Activated T-helper 17 cell treated with anti-CD3 and anti-CD28 coated beads, Interleukin-2, amount 50 U/mL, for 72 hours (primary cell): ENCODE data around the gene DVL2. TPM values are rescaled to one million over a fixed set of nuclear protein-coding genes. Genes with fewer than 3 reads are reported as not detected.
A peak's percentile ranks its signal among the peaks of the same experiment; 100 is the strongest.

Experiments
- ATAC-seq: fragments of 150-1000 bp; cut with Tn5 transposase; replicated peaks from 2 replicates; pipeline ENCODE4 v1.10.0; 2021; ENCODE audit warnings: mild to moderate bottlenecking, moderate library complexity
- H3K27ac Mint-ChIP-seq: one replicate; pipeline ENCODE4 v1.8.0; 2022; ENCODE audit warnings: mixed read lengths
- H3K27me3 Mint-ChIP-seq: one replicate; pipeline ENCODE4 v1.8.0; 2022; ENCODE audit warnings: mixed read lengths
- H3K36me3 Mint-ChIP-seq: one replicate; pipeline ENCODE4 v1.8.0; 2022; ENCODE audit warnings: low read depth, mild to moderate bottlenecking, mixed read lengths
- H3K4me1 Mint-ChIP-seq: one replicate; pipeline ENCODE4 v1.8.0; 2022; ENCODE audit warnings: mixed read lengths
- H3K4me3 Mint-ChIP-seq: one replicate; pipeline ENCODE4 v1.8.0; 2022; ENCODE audit warnings: mild to moderate bottlenecking, mixed read lengths
- H3K9me3 Mint-ChIP-seq: one replicate; pipeline ENCODE4 v1.8.0; 2022; ENCODE audit warnings: mixed read lengths
- total RNA-seq, 2 donors: library from RNA; stranded (reverse); gene quantifications; one replicate each; pipeline ENCODE4 v1.2.3, GENCODE V29; 2022

The DVL2 gene
- 10 to 100 TPM; 49.1 to 77.5 TPM for total RNA-seq

DNA sequence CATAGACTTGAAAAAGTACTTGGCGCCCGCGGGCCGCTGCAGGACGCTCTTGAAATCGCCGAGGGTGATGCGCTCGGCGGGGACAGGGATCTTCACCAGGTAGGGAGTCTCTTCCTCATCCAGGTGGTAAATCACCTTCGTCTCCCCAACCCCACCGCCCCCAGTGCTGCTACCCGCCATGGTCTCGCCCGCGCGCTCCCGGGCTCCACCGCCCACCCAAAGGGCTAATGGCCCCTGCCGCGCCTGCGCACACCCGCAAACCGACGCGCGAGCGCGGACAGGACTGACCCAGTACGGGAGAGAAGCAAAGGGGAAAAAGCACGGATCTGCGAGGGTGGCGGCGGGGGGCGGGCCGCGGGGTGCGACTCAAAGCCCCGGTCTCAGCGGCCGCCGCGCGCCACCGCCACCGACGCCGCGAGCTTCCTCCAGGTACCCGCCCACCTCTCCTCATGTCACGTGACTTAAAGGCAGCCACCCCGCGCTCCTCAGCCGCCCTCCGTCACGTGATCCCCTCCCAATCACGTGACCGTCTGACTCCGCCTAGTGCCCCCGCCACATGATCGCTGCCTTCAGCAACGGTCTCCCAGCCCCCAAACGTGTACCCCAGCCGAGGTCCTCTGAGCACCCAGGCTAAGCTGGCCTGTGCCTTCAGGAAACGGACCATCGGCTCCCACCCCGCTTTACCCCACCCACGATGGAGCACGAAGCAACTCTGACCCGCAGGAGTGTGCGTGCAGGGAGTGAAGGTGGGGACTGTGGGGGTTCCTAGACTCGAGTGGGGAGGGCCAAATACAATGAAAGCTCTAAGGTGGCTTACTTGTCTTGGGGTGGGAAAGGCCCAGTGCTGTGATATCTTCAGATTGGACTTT lies at the start of gene DVL2:
Gene DVL2 (minus strand): TSS at position 435 of the 869 bp plus-strand sequence. CDS start 255 bp downstream, at position 180.
- Mint-ChIP-seq H3K9me3 (no peaks in the 10 kb centered on the region), H3K4me3 (peak within 1 kb of the TSS; percentile 87), H3K27me3 (no peaks in the 10 kb centered on the region), H3K36me3 (peaks cover 96% of the 10 kb centered on the region), H3K27ac (peak within 1 kb of the TSS; percentile 88), H3K4me1 (peaks cover 41% of the 10 kb centered on the region)
- peak; percentile 59 for ATAC-seq

DNA sequence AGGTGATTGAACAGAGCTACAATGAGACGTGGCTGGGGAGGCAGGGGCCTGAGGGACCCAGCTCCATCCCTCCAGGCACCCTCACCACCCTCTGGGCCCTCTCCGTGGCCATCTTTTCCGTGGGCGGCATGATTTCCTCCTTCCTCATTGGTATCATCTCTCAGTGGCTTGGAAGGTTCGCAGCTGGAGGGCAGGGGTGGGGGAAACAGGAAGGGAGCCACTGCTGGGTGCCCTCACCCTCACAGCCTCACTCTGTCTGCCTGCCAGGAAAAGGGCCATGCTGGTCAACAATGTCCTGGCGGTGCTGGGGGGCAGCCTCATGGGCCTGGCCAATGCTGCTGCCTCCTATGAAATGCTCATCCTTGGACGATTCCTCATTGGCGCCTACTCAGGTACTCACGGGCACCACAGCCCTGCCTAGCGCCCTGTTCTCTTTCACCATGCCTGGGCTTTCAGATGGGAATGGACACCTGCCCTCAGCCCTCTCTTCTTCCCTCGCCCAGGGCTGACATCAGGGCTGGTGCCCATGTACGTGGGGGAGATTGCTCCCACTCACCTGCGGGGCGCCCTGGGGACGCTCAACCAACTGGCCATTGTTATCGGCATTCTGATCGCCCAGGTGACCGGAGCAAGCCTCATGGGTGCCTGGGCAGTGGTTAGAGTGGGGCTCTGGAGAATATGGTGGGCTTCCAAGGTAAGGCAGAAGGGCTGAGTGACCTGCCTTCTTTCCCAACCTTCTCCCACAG lies 49.3 kb upstream of the DVL2 start:
- H3K36me3 Mint-ChIP-seq = no peaks in the 10 kb centered on the region
- H3K4me1 Mint-ChIP-seq = peaks cover 6% of the 10 kb centered on the region
- ATAC-seq = no peak
- H3K27ac Mint-ChIP-seq = no peak overlapping the region
- H3K9me3 Mint-ChIP-seq = no peaks in the 10 kb centered on the region
- H3K27me3 Mint-ChIP-seq = peaks cover 22% of the 10 kb centered on the region
- H3K4me3 Mint-ChIP-seq = peak overlapping the region; percentile 27

DNA sequence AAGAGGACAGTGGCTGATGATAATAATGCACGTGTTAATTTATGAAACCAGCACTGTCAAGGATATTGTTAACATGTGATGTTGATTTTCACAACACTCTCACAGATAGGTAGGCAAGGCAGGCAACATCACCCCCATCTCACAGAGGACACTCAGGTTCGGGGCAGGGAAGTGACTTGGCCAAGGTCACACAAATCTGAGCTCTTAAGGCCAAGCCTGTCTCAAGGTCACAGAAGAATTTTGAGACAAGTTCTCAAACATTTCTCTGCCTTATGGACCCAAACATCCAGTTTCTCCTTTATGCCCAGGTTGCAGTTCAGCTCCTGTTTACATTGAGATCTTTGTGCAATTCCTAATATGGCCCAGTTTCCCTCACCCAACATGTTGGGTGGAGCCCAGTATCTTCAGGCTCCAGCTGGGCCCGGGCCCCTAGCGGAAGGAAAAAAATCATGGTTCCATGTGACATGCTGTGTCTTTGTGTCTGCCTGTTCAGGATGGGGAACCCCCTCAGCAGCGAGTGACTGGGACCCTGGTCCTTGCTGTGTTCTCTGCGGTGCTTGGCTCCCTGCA lies 48.5 kb upstream of the DVL2 start:
- no peak for ATAC-seq
- Mint-ChIP-seq H3K27ac (no peak overlapping the region), H3K4me3 (peak overlapping the region; percentile 32), H3K36me3 (no peaks in the 10 kb centered on the region), H3K9me3 (no peaks in the 10 kb centered on the region), H3K4me1 (peaks cover 6% of the 10 kb centered on the region), H3K27me3 (peaks cover 22% of the 10 kb centered on the region)

DNA sequence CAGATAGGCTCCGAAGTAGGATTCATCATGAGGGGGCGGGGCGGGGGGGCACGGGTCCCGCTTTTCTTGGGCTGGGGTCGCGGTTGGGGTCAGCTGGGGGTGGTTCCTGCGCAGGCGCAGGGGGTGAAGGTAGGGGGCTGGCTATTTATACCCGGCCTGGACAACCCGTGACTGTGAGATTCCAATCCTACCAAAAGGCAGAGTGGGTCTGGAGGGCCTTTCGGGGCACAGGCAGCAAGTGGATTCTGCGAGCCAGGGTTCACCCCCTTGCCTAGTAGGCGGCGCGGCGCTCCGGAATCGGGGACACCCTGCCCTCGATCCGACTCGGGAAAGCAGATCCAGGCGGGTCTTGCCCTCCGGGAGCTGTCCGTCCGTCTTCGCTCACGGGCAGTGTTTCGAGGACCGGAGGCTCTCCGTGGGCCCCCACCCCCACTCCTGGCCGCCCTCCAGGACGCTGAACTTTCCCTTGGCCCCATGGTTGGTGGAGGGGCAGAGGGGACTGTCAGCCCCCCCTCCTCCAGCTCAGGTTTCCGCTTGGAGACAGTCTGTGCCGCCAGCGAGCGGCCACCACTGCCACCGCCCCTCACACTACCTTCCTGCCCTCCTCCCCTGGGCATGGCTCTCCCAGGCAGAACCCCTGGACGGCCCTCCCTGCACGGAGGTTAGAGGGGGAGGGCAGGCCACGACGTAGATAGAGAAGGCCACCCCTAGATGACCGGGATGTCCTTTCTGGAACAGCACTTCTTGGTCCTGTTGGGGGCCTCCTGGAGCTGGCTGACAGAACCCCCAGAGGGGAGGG lies 47.8 kb upstream of the DVL2 start:
- peaks cover 22% of the 10 kb centered on the region for H3K27me3 Mint-ChIP-seq
- H3K36me3 Mint-ChIP-seq = no peaks in the 10 kb centered on the region
- H3K4me3 Mint-ChIP-seq = peak overlapping the region; percentile 75
- no peak overlapping the region for H3K27ac Mint-ChIP-seq
- no peaks in the 10 kb centered on the region for H3K9me3 Mint-ChIP-seq
- peaks cover 6% of the 10 kb centered on the region for H3K4me1 Mint-ChIP-seq
- no peak for ATAC-seq

DNA sequence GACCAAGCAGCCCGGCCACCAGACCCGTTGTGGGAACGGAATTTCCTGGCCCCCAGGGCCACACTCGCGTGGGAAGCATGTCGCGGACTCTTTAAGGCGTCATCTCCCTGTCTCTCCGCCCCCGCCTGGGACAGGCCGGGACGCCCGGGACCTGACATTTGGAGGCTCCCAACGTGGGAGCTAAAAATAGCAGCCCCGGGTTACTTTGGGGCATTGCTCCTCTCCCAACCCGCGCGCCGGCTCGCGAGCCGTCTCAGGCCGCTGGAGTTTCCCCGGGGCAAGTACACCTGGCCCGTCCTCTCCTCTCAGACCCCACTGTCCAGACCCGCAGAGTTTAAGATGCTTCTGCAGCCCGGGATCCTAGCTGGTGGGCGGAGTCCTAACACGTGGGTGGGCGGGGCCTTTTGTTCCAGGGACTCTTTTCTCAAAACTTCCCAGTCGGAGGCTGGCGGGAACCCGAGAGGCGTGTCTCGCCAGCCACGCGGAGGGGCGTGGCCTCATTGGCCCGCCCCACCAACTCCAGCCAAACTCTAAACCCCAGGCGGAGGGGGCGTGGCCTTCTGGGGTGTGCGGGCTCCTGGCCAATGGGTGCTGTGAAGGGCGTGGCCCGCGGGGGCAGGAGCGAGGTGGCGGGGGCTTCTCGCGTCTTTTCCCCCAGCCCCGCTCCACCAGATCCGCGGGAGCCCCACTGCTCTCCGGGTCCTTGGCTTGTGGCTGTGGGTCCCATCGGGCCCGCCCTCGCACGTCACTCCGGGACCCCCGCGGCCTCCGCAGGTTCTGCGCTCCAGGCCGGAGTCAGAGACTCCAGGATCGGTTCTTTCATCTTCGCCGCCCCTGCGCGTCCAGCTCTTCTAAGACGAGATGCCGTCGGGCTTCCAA lies 47.0 kb upstream of the DVL2 start, which contains the start of gene SLC2A4:
Gene SLC2A4 (plus strand): TSS at position 645 of the 879 bp plus-strand sequence. CDS start 217 bp downstream, at position 862.
- no peaks in the 10 kb centered on the region for H3K9me3 Mint-ChIP-seq
- peak; percentile 91 for ATAC-seq
- peak within 1 kb of the TSS; percentile 75 for H3K4me3 Mint-ChIP-seq
- H3K27ac Mint-ChIP-seq = no peak within 1 kb of the TSS
- H3K27me3 Mint-ChIP-seq = peaks cover 20% of the 10 kb centered on the region
- no peaks in the 10 kb centered on the region for H3K36me3 Mint-ChIP-seq
- peaks cover 6% of the 10 kb centered on the region for H3K4me1 Mint-ChIP-seq

DNA sequence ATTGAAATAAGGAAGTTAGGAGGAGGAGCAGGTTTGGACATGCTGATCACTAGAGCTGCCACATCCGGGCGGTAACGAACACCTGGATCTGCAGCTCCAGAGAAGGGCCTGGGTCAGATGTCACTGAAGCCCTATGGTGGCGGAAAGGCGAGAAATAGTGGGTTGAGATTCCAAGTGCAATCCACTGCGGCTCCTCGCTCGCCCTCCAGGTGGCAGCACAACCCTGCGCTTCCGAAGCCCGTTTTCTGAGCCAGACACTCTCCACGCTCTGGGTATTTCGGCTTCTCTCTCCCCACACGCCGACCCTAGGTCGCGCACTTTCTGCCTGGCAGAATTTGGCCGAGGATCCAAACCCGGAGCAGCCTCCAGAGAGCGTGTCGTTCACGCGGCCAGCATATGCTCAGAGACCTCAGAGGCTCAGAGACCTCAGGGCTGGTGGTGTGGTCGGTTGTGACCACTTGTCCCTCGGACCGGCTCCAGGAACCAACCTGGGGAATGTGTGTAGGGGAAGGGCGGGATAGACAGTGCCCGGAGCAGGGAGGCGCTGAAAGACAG lies 46.3 kb upstream of the DVL2 start:
- Mint-ChIP-seq H3K4me1 (peaks cover 6% of the 10 kb centered on the region), H3K27ac (no peak overlapping the region), H3K36me3 (no peaks in the 10 kb centered on the region), H3K27me3 (peaks cover 16% of the 10 kb centered on the region), H3K9me3 (no peaks in the 10 kb centered on the region), H3K4me3 (peak overlapping the region; percentile 75)
- peak; percentile 79 for ATAC-seq

DNA sequence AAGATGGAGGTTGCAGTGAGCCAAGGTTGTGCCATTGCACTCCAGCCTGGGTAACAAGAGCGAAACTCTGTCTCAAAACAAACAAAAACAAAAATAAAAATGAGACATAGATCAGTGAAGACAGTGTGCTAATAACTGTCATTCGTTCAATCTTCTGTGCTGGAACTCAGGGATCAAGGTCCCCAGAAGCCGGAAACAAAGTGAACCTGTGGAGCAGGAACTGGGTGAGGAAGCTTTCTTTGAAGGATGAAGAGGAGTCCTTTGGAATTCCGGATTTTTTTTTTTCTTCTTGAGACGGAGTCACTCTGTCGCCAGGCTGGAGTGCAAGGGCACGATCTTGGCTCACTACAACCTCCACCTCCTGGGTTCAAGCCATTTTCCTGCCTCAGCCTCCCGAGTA lies 45.1 kb upstream of the DVL2 start:
- Mint-ChIP-seq H3K36me3 (no peaks in the 10 kb centered on the region), H3K9me3 (no peaks in the 10 kb centered on the region), H3K4me3 (no peak overlapping the region), H3K27ac (no peak overlapping the region), H3K4me1 (peaks cover 6% of the 10 kb centered on the region), H3K27me3 (peaks cover 16% of the 10 kb centered on the region)
- ATAC-seq = no peak

DNA sequence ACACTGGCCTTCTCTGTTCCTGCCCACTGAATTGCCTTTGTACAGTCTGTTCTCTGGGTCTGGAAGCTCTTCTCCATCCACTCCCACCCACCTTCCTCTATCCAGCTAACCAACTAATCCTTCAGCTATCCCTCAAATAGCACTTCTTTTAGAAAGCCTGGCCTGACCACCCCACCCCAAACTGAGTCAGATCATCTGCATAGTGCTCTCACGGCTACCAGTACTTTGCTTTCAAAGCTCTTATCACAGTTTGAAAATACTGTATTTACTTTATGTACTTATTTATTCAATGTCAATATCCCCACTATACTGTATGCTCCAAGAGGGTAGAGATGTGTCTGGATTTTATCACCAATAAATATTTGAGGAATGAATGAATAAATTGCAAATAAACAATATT lies 32.5 kb upstream of the DVL2 start:
- Mint-ChIP-seq H3K4me3 (no peak overlapping the region), H3K4me1 (peaks cover 10% of the 10 kb centered on the region), H3K9me3 (no peaks in the 10 kb centered on the region), H3K36me3 (no peaks in the 10 kb centered on the region), H3K27me3 (peaks cover 17% of the 10 kb centered on the region), H3K27ac (no peak overlapping the region)
- ATAC-seq = no peak

DNA sequence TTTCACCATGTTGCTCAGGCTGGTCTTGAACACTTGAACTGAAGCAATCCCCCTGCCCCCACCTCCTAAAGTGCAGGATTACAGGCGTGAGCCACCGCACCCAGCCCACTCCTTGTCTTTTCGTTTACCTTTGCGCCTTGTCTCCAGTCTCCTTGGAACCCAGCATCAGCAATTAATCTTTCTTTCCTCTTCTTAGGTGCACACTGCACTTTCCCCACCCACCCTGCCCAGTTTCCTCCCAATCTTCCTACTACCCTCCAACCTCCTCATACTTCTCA lies 29.4 kb upstream of the DVL2 start:
- Mint-ChIP-seq H3K4me3 (peak overlapping the region; percentile 77), H3K27ac (no peak overlapping the region), H3K36me3 (peaks cover 15% of the 10 kb centered on the region), H3K27me3 (peaks cover 17% of the 10 kb centered on the region), H3K4me1 (peaks cover 10% of the 10 kb centered on the region), H3K9me3 (no peaks in the 10 kb centered on the region)
- ATAC-seq = no peak

DNA sequence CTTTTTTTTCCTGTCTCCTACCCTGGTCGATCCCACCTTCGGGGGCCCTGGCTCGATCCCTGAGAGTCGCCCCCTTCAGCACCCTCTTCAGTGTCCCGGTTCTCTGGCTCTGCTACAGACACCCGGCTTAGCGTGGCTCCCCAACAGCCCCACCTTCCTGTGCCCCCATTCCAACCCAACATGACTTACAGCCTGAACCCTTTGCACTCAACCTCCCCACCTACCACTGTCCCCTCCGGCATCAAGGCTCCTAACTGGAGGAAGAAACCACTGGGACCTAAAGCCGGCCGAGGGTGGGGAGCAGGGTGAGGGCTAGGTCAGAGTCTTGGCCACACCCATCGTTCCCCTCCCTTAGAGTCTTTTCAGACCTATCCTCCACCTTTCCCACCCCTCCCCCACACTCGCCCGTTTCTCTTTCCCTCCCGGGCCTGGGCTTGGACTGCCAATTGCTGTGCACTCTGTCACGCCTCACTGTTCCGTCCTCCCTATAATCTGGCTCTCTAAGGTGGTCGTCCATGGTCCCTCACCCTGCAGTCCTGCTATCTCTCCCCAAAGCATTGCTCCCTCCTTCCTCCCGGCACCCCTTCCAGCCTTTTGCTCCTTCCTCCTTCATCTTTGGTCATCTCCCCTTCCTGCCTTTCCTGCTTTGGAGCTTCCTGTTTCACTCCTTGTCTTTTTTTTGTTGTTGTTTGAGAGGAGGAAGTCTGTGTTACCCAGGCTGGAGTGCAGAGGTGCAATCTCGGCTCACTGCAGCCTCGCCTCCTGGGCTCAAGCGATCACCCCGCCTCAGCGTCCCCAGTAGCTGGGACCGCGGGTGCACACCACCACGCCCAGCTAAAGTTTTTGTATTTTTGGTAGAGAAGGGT lies 28.9 kb upstream of the DVL2 start:
- no peak overlapping the region for H3K27ac Mint-ChIP-seq

DNA sequence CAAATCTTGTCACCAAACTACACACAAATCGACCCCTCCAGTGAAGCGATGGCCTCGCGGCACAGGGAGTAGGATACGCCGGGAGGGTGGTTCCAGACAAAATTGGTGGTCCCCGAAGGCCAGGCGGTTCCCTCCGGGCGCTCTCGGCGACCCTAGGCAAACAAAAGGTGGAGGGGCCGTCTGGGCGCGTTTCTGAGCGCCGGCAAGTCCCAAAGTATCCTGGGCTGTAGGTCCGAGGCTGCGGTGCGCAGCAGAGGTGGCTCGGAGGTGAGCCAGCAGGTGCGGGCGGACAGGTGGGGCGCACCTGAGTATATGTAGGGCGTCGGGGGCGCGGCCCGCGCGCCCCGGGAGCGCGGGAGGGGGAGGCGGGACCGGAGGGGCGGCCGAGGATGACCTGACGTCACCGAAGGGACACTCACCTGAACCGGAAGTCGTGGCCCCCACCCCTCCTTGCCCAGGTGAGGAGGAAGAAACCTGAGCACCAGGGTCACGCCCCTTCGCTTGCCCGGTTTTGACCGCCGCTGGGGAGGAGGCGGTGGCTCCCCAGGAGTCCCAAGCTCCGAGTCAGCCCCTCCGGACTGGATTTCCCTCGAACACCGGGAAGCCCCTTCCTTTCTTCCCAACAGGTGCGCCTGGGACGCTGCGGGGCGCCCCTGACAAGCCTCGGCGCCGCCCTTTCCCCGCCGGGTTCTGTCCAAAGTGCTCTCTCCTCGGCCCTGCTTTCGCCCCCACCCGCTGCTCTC lies 28.0 kb upstream of the DVL2 start, which contains the start of gene CLDN7:
Gene CLDN7 (minus strand): TSS at position 287 of the 743 bp plus-strand sequence. CDS start 435 bp downstream, outside the sequence.
- Mint-ChIP-seq H3K9me3 (no peaks in the 10 kb centered on the region), H3K27ac (no peak within 1 kb of the TSS), H3K36me3 (peaks cover 29% of the 10 kb centered on the region), H3K4me1 (peaks cover 10% of the 10 kb centered on the region), H3K4me3 (peak within 1 kb of the TSS; percentile 77), H3K27me3 (peaks cover 17% of the 10 kb centered on the region)
- no peak for ATAC-seq

More for the DNA sequence above, 28.9 kb upstream of the DVL2 start:
- H3K9me3 Mint-ChIP-seq = no peaks in the 10 kb centered on the region
- H3K4me1 Mint-ChIP-seq = peaks cover 10% of the 10 kb centered on the region
- peaks cover 17% of the 10 kb centered on the region for H3K27me3 Mint-ChIP-seq
- H3K36me3 Mint-ChIP-seq = peaks cover 21% of the 10 kb centered on the region
- ATAC-seq = no peak
- H3K4me3 Mint-ChIP-seq = peak overlapping the region; percentile 77
